ENCODE results near the gene HLA-DMA.

Gene HLA-DMA

DNA sequence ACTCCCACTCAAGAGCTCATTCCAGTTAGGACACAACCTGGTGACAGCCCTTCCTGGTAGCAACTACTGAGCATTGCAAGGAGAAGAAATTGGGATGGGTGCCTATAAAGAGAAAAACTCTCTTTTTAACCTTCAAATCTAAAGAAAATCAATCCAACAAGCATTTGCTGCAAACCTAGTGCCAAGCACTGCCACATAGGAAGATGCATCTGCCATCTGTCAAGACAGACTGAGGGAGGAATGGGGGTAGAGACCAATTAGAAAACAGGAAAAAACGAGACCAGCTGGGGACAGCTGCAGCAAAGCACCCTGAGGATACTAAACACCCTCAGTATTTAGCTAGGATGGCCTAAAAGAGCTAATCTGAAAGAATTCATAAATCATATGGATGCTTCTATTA, 39.9 kb downstream of the HLA-DMA start:
- no peak for DNase-seq

DNA sequence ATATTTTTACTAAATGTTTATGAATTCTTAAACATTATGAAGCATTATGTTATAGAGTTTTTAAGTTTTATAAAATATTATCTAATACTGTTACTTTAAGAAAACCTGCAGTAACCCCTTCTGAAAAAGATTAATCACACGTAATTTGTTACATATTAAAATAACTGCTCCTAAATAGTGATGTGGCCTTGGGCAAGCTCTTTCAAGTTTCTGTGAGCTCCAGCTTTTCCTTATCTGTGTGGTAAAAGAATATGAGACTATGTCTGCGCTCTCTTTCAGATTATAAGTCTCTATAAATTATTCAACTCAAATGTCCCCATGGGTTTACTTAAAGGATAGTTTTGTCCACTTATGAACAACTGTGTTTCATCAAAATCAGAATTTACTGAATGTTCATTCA, 44.0 kb downstream of the HLA-DMA start:
- DNase-seq, result no peak

DNA sequence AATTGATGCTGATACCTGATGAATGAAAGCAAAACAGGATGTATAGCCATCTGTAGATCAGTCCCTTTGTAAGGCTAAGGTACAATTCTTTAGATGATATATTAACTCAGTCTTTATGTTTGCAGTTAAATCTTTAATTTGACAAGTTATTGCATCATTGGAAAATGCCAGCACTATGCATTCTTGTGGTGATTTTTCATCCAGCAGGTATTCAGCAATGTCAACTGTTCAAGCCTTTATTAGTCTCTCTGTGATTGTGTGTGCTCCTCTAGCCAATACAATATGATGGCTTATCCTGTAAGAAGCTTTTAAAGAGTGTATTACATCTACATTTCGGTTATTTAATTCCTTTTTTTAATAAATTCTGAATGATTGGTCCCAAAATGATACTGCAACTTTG, 46.4 kb downstream of the HLA-DMA start:
- DNase-seq, result no peak

DNA sequence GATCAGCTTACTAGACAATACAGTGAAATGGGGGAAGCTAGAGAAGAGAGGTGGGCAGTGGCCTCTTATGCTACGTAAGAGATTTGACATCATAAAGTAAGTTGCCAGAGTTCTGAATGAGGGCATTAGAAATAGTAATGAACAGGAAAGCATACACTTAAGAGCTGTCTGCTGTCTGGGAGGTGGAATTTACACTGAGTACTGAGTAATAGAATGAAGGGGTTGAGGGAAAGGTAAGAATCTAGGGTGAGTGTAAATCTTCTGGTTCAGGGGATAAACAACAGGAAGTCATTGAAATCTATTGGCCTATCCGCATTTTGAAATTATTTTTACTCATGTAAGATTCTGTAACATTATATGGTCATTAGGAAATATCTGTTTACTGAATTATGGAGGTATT, 47.8 kb downstream of the HLA-DMA start:
- DNase-seq, result no peak

DNA sequence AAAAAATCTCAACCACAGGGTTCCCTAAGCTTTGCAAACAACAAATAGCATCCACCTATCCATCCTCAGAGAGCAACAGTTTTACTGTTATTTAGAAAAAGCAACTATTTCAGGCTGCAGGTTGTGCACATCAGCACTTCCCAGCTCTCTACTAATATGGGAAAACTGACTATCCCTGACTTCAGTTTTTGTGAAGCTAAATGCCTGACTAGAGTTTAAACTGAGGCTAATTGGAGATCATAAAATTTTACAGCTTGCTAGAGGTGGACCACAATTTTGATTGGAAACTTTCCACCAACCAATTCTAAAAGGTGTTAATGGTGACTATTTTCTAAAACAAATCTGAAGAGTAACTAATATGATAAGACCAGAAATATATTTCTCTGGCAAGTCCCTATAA, 48.9 kb downstream of the HLA-DMA start:
- no peak for DNase-seq
